ENCODE data around the gene KRTAP9-6.
"Not testable (repeated sequence)": the region's sequence is repeated elsewhere in the genome, so short reads cannot be mapped to it uniquely, and the experiment has no call there.

The KRTAP9-6 gene

GRCh38 chr17:41271858-41272257 lies 6.7 kb downstream of the KRTAP9-6 start:
- no peak for FAIRE-seq

GRCh38 chr17:41275648-41276190 lies 10.5 kb downstream of the KRTAP9-6 start, which contains the start of gene KRTAP9-7:
TSS of gene KRTAP9-7 (plus strand) at chr17:41275698. CDS start at chr17:41275698, 0 bp downstream.
- FAIRE-seq: not testable (repeated sequence)

- FAIRE-seq: no peak
Observed at GRCh38 chr17:41278176-41278955, 13.2 kb downstream of the KRTAP9-6 start.

GRCh38 chr17:41284043-41284442 lies 18.9 kb downstream of the KRTAP9-6 start:
- FAIRE-seq: no peak

- FAIRE-seq: no peak
Observed at GRCh38 chr17:41284546-41284945, 19.4 kb downstream of the KRTAP9-6 start.

- no peak for FAIRE-seq
Observed at GRCh38 chr17:41287050-41287449, 21.9 kb downstream of the KRTAP9-6 start.

GRCh38 chr17:41294016-41294415 lies 28.8 kb downstream of the KRTAP9-6 start:
- no peak for FAIRE-seq

- FAIRE-seq: no peak
Observed at GRCh38 chr17:41296846-41297245, 31.7 kb downstream of the KRTAP9-6 start.

- FAIRE-seq: no peak
Observed at GRCh38 chr17:41298458-41299135, 33.4 kb downstream of the KRTAP9-6 start.

GRCh38 chr17:41301204-41301790 lies 36.1 kb downstream of the KRTAP9-6 start:
- no peak for FAIRE-seq

- no peak for FAIRE-seq
Observed at GRCh38 chr17:41301916-41302901, 37.0 kb downstream of the KRTAP9-6 start, which contains the start of gene KRTAP29-1. TSS of gene KRTAP29-1 (minus strand) at chr17:41302851. CDS start at chr17:41302851, 0 bp downstream.

GRCh38 chr17:41302981-41303380 lies 37.8 kb downstream of the KRTAP9-6 start:
- no peak for FAIRE-seq

GRCh38 chr17:41304091-41304490 lies 38.9 kb downstream of the KRTAP9-6 start:
- FAIRE-seq: no peak

GRCh38 chr17:41307647-41308046 lies 42.5 kb downstream of the KRTAP9-6 start:
- FAIRE-seq: no peak

GRCh38 chr17:41308251-41308917 lies 43.2 kb downstream of the KRTAP9-6 start:
- no peak for FAIRE-seq

GRCh38 chr17:41308918-41309359 lies 43.8 kb downstream of the KRTAP9-6 start, which contains the start of gene KRTAP16-1:
TSS of gene KRTAP16-1 (minus strand) at chr17:41309309. CDS start at chr17:41309253, 56 bp downstream.
- FAIRE-seq: no peak

- no peak for FAIRE-seq
Observed at GRCh38 chr17:41311111-41311510, 45.9 kb downstream of the KRTAP9-6 start.

GRCh38 chr17:41315204-41315794 lies 50.1 kb downstream of the KRTAP9-6 start, which contains the start of gene KRTAP17-1:
TSS of gene KRTAP17-1 (minus strand) at chr17:41315710. CDS start at chr17:41315650, 60 bp downstream.
- no peak for FAIRE-seq
